Measurements from ENCODE around the gene PARD3.
"Not testable (repeated sequence)": the region's sequence is repeated elsewhere in the genome, so short reads cannot be mapped to it uniquely, and the experiment has no call there.

The PARD3 gene

DNA sequence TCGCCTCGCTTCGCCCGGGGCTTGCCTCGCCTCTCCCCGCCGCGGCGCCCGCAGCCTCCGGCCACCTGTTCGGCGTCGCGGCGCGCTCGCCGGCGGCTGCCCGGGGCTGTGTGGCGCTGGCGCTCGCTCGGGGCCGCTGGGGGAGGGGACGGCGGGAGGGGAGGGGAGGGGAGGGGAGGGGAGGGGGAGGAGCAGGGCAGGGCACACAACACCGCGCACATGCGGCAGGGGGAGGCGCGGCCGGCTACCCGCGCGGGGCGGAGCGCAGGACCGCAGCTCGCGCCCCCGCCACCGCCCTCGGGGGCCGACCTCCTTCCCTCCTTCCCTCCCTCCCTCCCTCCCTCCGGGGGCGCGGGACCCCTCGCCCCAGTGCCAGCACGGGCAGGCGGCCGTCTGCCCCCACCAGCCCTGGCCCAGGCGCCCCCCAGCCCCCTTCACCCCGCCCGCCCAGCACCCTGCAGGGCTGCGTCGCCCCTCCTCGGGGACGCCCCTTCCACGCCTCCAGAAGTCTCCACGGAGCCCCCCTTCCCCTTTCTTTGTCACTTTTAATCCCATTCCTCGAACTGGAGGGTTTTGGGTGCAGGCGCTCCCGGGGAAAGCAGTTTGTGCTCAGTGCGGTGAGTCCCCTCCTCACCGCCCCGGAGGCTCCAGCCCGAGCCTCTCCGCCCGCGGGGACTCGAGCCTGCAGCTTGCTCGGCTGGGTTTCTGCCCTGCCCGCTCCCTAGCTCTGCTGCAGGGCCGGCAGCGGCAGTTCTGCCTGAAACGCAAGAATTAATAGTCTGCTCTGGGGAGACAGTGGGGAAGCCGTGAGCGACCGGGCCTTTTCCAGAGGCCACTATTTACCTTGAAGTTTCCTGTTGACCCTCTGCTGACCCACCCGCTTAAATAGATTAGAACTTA is at the start of gene PARD3:
Gene PARD3 (minus strand): TSS at position 112 of the 900 bp plus-strand sequence. CDS start 301 bp downstream, outside the sequence.
- no peak for DNase-seq

- DNase-seq, result no peak
These were observed 49.3 kb upstream of the PARD3 start for GRCh38 chr10:34864149-34865067.

DNA sequence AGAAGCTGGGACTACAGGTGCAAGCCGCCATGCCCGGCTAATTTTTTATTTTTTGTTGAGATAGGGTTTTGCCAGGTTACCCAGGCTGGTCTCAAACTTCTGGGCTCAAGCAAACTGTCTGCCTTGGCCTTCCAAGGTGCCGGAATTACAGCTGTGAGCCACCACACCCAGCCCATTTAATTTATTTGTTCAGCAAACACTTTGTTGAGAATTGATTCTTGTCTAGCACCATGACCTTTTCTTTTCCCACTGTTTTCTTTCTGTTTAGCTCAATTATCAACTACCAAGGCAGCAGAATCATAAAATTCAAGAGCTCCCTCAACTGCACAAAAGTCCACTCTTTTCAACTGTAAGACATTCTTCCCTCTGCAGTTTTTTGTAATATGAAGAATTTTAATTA is 47.8 kb upstream of the PARD3 start:
- DNase-seq, result no peak

DNA sequence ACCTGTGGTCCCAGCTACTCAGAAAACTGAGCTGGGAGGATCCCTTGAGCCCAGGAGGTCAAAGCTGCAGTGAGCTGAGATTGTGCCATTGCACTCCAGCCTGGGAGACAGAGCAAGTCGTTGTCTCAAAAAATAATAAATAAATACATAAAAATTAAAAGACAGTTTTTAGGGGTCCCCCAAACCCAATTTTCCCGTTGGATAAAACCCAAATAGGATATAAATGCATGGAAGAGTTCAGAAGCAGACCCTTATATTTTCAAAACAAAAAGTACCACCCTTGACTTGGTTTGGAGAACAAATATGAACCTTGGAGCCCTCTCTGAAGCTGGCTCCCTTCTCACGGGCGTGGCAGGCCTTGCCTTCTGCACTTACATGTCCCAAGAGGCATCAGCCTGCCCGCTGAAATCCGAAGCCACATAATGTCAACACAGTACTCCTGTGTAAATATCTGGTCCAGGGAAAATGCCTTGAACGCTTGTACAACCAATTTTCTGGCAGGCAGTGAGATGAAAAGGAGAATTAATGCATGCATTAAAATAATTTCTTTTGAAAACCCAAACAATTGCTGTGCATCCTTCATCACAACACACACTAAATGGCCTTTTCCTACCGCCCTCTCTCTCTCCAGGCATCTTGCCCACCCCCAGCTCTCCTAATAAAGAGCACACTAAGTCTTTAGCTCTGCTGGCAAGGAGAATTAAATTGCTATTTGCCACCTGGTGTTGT is 46.4 kb upstream of the PARD3 start:
- DNase-seq, result no peak

- DNase-seq, result no peak
These were observed 44.1 kb upstream of the PARD3 start for GRCh38 chr10:34859170-34859569.

- no peak for DNase-seq
These were observed 42.9 kb upstream of the PARD3 start for GRCh38 chr10:34858003-34858402.

DNA sequence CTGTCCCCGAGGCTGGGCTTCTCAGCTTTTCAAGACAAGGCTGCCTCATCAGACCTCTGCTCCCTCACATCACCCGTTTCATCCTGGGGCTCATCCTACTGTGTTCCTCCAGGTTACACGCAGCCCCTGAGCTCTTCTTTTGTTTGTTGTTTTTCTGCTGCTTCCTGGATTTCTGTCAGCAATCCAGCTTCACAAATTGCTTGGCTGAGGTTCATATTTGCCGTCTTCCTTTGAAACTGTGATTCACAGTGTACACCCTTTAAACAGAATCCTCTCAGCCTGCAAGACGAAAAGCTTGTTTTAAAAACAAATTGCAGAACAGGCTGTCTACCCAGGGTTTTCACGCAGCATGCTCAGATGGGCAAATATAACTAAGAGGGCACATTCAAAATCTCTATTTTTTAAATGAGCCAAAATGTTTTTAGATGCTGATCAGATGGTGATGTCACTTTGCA is 39.1 kb upstream of the PARD3 start:
- peak; percentile 22 for DNase-seq

DNA sequence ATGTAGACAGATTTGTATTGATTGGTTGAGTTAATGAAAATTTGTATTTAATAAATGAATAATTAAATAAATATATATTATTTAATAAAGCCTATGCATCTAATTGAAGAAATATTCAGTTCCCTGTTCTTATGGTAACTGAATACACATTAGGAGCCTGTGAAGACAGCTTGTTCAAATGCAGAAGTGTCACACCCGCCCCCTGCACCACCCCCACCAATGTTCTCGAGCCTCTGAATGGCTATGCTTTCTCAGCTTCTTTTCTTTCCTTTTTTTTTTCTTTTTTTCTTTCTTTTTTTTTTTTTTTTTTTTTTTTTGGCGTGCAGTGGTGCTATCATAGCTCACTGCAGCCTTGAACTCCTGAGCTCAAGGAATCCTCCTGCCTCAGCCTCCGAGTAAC is 38.3 kb upstream of the PARD3 start:
- no peak for DNase-seq

- no peak for DNase-seq
These were observed 35.5 kb upstream of the PARD3 start for GRCh38 chr10:34850558-34850957.

GRCh38 chr10:34850036-34850435 is 34.9 kb upstream of the PARD3 start:
- DNase-seq, result no peak

GRCh38 chr10:34845070-34845469 is 30.0 kb upstream of the PARD3 start:
- DNase-seq, result no peak

DNA sequence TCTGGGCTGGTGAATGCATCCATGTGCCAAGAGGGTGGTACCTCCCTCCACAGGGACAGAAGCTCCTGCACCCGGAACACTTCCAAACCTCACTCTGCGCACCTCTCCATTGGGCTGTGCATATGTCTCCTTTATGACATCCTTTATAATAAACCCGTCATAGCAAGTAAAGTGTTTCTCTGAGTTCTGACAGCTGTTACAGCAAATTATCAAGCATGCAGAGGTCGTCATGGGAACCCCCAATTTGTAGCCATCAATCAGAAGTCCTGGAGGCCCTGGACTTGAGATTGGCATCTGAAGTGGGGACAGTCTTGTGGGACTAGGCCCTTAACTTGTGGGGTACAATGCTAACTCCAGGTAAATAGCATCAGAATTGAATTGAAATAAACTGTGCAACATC is 29.4 kb upstream of the PARD3 start:
- no peak for DNase-seq

DNA sequence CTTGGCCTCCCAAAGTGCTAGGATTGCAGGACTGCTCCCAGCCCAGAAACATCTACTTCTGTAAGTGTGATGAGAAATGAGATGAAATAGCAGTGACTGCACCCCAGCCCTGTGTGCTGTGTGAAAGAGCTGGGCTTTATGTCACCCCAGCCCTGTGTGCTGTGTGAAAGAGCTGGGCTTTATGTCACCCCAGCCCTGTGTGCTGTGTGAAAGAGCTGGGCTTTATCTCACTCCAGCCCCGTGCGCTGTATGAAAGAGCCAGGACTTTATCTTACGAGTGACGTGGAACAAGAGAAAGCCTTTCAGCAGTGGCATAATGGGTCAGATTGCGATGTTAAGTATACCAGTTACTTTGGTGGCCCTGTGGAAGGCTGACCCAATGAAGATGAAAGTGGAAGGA is 28.4 kb upstream of the PARD3 start:
- not testable (repeated sequence) for DNase-seq

DNA sequence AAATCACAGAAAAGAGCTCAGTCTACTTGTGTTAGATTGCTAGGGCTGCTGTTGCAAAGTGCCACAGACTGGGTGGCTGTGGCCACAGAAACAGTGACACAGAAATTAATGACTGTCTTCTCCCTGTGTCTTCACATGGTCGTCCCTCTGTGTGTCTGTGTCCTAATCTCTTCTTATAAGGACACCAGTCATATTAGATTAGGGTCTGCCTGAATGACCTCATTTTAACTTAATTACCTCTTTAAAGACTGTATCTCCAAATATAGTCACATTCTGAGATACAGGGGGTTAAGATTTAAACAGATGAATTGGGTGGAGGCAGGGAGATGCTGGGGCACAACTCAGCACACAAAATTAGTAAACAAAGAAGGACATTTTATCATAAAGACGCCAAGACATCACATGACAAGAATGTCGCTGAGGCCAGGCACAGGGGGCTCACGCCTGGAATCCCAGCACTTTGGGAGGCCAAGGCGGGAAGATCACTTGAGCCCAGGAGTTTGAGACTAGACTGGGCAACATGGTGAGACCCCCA is 23.3 kb upstream of the PARD3 start:
- no peak for DNase-seq

DNA sequence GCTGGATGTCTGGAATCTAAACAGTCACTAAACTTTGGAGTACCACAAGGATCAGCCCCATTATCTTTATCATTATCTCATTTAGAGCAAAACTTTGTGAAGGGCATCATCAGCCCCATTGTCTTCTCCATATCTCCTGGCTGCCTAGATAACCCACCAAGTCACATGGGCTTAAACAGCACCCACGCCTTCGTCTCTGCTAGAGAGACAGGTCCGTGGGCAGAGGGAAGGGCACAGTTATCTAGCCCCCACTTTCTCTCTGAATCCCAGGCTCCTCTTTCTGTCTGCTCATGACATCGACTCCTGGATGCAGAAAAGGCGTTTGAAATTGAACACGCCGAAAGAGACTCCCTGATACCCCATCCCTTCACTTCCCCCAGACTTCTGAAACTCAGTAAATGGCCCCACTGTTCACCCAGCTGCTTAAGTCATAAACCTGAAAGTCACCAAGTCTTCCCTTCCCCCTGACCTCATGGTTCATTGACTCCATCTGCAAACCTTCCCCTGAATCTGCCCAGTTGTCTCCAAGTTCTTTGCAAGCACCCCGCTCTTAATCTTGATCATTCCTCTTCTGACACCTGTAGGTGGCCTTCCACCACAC is 20.9 kb upstream of the PARD3 start:
- no peak for DNase-seq

GRCh38 chr10:34834274-34834673 is 19.2 kb upstream of the PARD3 start:
- DNase-seq, result no peak

- no peak for DNase-seq
These were observed 15.2 kb upstream of the PARD3 start for GRCh38 chr10:34830217-34830822.

DNA sequence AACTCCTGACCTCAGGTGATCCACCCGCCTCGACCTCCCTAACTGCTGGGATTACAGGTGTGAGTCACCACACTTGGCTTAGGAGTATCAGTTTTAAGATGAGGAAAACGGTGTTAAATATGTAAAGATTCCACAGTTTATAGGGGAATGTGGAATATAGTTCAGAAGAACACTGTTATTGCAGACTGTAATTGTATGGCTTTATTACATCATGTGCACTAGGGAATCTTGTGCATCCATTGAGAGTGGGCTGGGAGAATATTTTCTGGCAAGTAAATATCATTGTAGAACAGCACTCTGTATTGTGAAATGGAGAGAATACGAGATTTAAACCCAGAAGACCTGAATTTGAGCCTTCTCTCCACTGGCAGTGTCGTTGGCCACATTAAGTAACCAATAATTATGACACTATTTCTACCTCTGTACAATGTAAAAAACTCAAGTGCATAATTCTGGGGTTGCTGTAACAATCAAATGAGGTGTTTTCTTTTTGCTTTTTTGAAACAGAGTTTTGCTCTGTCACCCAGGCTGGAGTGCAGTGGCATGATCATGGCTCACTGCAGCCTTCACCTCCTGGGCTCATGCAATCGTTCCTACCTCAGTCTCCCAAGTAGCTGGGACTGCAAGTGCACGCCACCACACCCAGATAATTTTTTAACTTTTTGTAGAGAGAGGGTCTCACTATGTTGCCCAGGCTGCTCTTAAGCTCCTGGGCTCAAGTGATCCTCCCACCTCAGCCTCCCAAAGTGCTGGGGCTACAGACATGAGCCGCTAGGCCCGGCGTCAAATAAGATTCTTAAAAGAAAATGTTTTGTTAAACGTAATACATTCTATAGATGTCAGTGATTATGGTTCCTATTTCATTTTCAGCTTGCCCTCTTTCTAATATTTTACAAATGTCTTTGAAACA is 12.0 kb upstream of the PARD3 start:
- DNase-seq, result no peak

GRCh38 chr10:34826221-34826620 is 11.1 kb upstream of the PARD3 start:
- DNase-seq, result no peak

DNA sequence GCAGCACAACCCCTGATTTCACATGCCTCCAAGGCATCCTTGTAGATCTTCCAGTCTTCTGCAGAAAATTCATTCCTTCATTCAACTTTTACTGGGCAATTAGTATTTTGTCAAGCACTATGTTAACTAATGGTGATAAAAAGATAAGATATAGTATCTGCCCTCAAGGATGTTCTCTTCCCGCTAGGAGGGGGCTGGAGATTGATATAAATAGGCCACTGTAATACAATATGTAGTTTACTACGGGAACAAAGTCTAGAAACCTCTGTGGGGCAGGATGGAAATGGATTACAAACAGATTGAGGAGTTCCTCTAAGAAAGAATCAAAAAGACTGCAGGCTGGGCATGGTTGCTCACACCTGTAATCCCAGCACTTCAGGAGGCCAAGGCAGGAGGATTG is 10.3 kb upstream of the PARD3 start:
- no peak for DNase-seq

- no peak for DNase-seq
These were observed 9.8 kb upstream of the PARD3 start for GRCh38 chr10:34824870-34825269.

Measured in NCI-H446 treated with DMSO at 0.1 percent for 48 hours (cell line).